Stimulated activated CD4-positive, alpha-beta T cell treated with anti-CD3 and anti-CD28 coated beads, Interleukin-12 subunit alpha, Interleukin-12 subunit beta, amount 100 ng/mL, for 4 hours (primary cell): Measurements from ENCODE around the gene VTI1A.
"Not testable (repeated sequence)": the region's sequence is repeated elsewhere in the genome, so short reads cannot be mapped to it uniquely, and the experiment has no call there.

ENCODE experiments used
- DNase-seq: peaks from one replicate; pipeline ENCODE4 v3.0.0-alpha.2; 2020

VTI1A gene

DNA sequence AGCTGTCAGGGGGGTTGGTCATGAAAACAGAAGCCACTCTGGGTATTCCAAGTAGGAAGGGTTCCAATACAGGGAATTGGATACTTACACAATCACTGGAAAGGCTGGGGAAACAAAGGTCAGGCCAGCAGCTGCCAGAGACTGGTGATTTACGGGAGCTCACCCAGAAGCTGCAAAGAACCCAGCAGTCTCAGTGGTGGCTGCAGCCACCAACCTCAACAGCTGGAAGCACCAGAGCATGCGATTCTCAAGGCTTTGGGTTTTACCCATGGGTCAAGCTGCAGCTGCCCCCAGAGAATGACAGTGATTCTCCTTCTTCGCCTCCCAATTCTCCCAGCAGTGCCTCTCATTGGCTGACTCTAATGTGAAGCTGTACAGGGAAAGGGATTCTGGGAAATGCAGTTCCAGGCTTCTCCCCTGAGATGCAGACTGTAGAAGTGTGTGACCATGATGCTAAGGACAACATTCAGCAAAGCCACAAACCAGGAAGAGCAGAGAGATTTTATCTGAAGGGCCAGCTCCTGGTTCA lies 395.9 kb downstream of the VTI1A start:
- no peak for DNase-seq

- DNase-seq, result no peak
Measured at GRCh38 chr10:112843623-112844022, 396.6 kb downstream of the VTI1A start.

DNA sequence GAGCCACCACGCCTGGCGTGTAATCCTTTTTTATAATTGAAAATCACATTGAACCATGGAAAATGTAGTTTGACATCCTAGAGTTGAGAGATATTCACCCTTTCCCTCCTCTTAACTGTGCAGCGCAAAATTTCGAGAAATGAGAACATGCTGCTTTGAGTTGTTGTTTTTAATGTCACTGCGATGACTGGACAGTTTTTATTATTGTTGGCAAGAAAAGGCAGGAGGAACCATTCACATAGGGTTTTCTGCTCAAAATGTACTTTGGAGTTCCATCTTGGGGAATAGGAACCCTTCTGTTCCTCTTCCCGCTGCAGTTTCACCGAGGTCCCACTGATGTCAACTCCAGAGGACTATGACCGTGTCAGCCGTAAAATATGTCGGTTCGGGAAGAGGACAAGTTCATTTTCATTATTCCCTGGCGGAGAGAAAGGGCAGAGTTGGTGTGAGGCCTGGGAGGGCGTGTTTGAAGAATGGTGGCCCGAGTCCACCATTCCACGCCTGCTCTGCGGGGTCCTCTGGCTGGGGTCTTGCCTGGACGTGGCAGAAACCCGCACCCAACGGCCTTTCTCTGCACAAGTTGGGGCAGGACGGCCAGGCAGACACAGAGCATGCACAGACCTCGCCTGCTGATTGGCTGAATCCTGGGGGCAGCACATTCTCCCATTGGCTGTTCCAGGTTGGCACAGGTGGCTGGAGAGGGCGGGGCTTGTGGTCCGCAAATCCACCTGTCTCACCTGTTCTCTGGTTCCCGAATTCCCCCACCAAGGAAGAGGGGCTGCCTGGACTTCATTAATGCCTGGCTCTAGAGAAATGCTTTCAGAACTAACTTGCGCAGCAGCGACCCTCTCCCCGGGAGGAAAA lies 397.9 kb downstream of the VTI1A start:
- DNase-seq, result no peak

DNA sequence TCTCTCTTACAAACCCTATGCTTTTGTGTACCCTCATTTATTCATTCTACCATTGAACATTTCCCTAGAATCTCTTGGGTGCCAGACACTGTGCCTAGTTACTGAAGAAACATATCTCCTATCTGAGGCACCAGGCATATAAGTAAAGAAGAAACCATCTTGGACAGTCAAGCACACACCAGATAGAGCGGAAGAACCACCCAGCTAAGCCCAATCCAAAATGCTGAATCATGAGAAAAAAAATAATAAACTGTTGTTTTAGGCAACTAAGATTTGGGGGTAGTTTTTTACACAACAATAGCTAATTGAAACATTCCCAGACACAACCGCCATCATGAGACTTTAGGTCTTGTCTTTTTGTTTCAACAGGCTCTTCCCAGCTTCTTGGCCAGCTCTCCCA lies 400.8 kb downstream of the VTI1A start:
- DNase-seq, result no peak

- no peak for DNase-seq
Measured at GRCh38 chr10:112848228-112848627, 401.2 kb downstream of the VTI1A start.

- no peak for DNase-seq
Measured at GRCh38 chr10:112848868-112849430, 401.9 kb downstream of the VTI1A start.

- DNase-seq, result no peak
Measured at GRCh38 chr10:112849546-112849945, 402.5 kb downstream of the VTI1A start.

GRCh38 chr10:112851181-112851580 lies 404.2 kb downstream of the VTI1A start:
- no peak for DNase-seq

DNA sequence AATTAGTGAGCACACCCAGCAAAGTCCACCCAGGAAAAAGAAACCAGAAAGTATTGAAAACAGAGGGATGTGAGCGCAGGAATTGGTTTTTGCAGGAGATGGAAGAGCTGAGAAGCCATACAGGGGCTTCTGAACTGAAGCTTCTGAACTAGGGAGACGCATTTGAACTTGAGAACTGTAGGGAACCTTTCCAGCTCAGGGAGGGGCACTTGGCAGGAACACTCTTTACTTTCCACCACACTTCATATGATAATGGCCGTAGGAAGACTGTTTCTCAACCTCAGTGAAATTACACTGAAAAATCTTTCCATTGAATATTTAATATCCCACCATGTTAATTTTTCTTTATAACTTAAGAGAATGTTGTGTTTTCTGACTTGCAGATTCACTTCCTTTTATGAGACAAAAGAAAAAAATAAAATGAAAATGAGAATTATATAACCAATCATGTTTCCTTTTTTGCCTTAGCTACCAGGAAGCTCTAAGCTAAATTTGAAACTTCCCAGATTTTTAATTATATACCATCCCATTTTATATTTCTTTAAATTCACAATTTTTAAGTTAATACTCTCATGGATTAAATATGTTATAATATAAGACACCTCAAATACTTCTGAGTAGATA lies 404.7 kb downstream of the VTI1A start:
- no peak for DNase-seq

DNA sequence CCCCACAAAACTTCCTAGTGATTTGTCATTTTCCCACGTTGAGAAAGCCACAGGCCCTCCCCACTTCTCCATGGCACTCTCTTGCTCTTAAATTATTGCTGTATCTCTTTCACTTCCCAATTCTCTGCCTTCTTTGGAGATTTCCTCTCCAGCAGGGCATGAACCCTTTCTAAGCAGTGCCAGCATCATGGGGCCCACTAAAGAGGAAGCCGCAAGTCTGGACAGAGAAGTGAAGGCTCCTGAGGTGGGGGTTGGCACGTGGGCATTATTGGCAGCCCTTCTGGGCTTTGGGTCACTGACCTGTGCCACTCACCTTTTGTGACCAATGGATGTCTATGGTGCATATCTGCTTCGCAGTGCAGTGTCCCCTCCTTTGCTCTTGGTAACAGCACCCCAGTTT lies 405.3 kb downstream of the VTI1A start:
- DNase-seq, result no peak

- DNase-seq, result no peak
Measured at GRCh38 chr10:112855134-112855533, 408.1 kb downstream of the VTI1A start.

- no peak for DNase-seq
Measured at GRCh38 chr10:112857493-112857892, 410.5 kb downstream of the VTI1A start.

GRCh38 chr10:112858986-112859651 lies 412.1 kb downstream of the VTI1A start:
- DNase-seq, result no peak

DNA sequence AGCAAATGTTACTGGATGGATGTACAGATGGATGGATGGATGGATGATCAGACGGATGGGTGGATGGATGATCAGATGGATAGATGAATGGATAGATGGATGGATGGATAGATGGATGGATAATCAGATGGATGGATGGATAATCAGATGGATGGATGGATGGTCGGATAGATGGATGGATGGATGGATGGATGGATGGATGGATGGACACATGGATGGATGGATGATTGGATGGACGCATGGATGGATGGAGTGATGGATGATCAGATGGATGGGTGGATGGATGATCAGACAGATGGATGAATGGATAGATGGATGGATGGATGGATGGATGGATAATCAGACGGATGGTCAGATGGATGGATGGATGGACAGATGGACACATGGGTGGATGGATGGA lies 412.8 kb downstream of the VTI1A start:
- no peak for DNase-seq

- DNase-seq, result not testable (repeated sequence)
Measured at GRCh38 chr10:112863461-112863860, 416.4 kb downstream of the VTI1A start.
